HCT116 (cell line): Measurements from ENCODE around the gene MAPK1. TPM values are rescaled to one million over a fixed set of nuclear protein-coding genes. Genes with fewer than 3 reads are reported as not detected.

ENCODE experiments used
- ATAC-seq: fragments of 200-7000 bp; cut with Tn5 transposase; 2 replicates; pipeline ENCODE4 v1.9.1; 2020; ENCODE audit warnings: mild to moderate bottlenecking, moderate library complexity
- BruUV-seq: library from RNA; stranded (reverse); fragments of 400-500 nt; replicated peaks from 2 replicates; lab custom pipeline; 2021; lab: Mats Ljungman, UMichigan
- CTCF ChIA-PET: fragments of 300-600 bp; sonication (Branson Sonifier 250); formaldehyde crosslinking; loops from one replicate; lab custom pipeline; 2021; ENCODE audit warnings: antibody characterized with exemption; lab: Charles Lee
- POLR2A ChIA-PET: fragments of 300-600, 350-600 bp; sonication (Branson Sonifier 250); formaldehyde crosslinking; loops from one replicate; lab custom pipeline; 2021; ENCODE audit warnings: antibody characterized with exemption; lab: Charles Lee
- RAD21 ChIA-PET, 2 experiments: fragments of 300-600 bp; sonication (Branson Sonifier 250); formaldehyde crosslinking; loops; one replicate each; lab custom pipeline; 2023; ENCODE audit warnings: low total read pairs in 2 of 2; ENCODE audit not compliant: uncharacterized antibody in 2 of 2, unreplicated experiment in 2 of 2, low non-redundant PET in 1 of 2; lab: Charles Lee
- DNase-seq: peaks from one replicate; pipeline ENCODE4 v3.0.0-alpha.2; 2010; ENCODE audit warnings: low read depth, low spot score
- H2AFZ ChIP-seq: fragments of 200-600 bp; shearing (Covaris generic), sonication (generic); 2 replicates; pipeline ENCODE4 v1.6.1; 2017; ENCODE audit warnings: low read depth, mixed run types, mixed read lengths, antibody characterized with exemption, low read length; ENCODE audit not compliant: poor library complexity, severe bottlenecking
- H3K27ac ChIP-seq: 2 replicates; pipeline ENCODE4 v1.5.1; 2012; ENCODE audit warnings: low read depth, low read length
- H3K27me3 ChIP-seq: fragments of 200-600 bp; sonication (generic); 2 replicates; pipeline ENCODE4 v1.6.1; 2016; ENCODE audit warnings: mixed run types, low read length, mixed read lengths; ENCODE audit not compliant: insufficient read depth
- H3K36me3 ChIP-seq, 2 experiments: fragments of 200-500 bp in 1 of 2; fragments of 200-600 bp in 1 of 2; sonication (Bioruptor generic) in 1 of 2; sonication (generic) in 1 of 2; 2 replicates each; pipeline versions ENCODE4 v1.5.1 to v1.6.1; 2014 to 2016; ENCODE audit warnings: low read length in 2 of 2, inconsistent platforms in 1 of 2, mixed read lengths in 1 of 2, mixed run types in 1 of 2; ENCODE audit not compliant: insufficient read depth in 2 of 2, control insufficient read depth in 1 of 2
- H3K4me1 ChIP-seq, 2 experiments: fragments of 200-600 bp in 1 of 2; sonication (generic) in 1 of 2; 2 replicates each; pipeline versions ENCODE4 v1.5.1 to v1.6.1; 2012 to 2017; ENCODE audit warnings: low read length in 2 of 2, inconsistent platforms in 1 of 2, mild to moderate bottlenecking in 1 of 2, mixed read lengths in 1 of 2, mixed run types in 1 of 2, moderate library complexity in 1 of 2; ENCODE audit not compliant: insufficient read depth in 2 of 2, control insufficient read depth in 1 of 2
- H3K4me2 ChIP-seq: fragments of 200-600 bp; sonication (generic); 2 replicates; pipeline ENCODE4 v1.6.1; 2017; ENCODE audit warnings: mixed run types, low read length, mixed read lengths
- H3K4me3 ChIP-seq, 2 experiments: fragments of 200-600 bp in 1 of 2; sonication (generic) in 1 of 2; replicated peaks in 1 of 2; 2 replicates each; pipeline ENCODE4 v1.5.1; 2011 to 2016; ENCODE audit warnings: low read length in 2 of 2, control low read depth in 1 of 2, low read depth in 1 of 2, mild to moderate bottlenecking in 1 of 2, mixed read lengths in 1 of 2, mixed run types in 1 of 2
- H3K79me2 ChIP-seq: fragments of 200-600 bp; sonication (generic); 2 replicates; pipeline ENCODE4 v1.6.1; 2017; ENCODE audit warnings: mild to moderate bottlenecking, mixed run types, low read length, moderate library complexity, mixed read lengths; ENCODE audit not compliant: insufficient read depth
- H3K9ac ChIP-seq: fragments of 200-600 bp; sonication (generic); 2 replicates; pipeline ENCODE4 v1.6.1; 2016; ENCODE audit warnings: low read length, mixed read lengths
- H3K9me2 ChIP-seq: fragments of 200-600 bp; sonication (generic), shearing (Covaris generic); 2 replicates; pipeline ENCODE4 v1.6.1; 2017; ENCODE audit warnings: mixed run types, mild to moderate bottlenecking, moderate library complexity; ENCODE audit not compliant: insufficient read depth
- H3K9me3 ChIP-seq, 2 experiments: fragments of 200-500 bp in 1 of 2; fragments of 200-600 bp in 1 of 2; sonication (Bioruptor generic) in 1 of 2; sonication (generic) in 1 of 2; 2 replicates each; pipeline ENCODE4 v1.6.1; 2014 to 2017; ENCODE audit warnings: low read length in 2 of 2, mixed read lengths in 2 of 2, inconsistent platforms in 1 of 2, low read depth in 1 of 2, mild to moderate bottlenecking in 1 of 2, mixed run types in 1 of 2, moderate library complexity in 1 of 2; ENCODE audit not compliant: control insufficient read depth in 1 of 2, insufficient read depth in 1 of 2
- H4K20me1 ChIP-seq: fragments of 200-600 bp; sonication (generic), shearing (Covaris generic); 2 replicates; pipeline ENCODE4 v1.6.1; 2017; ENCODE audit warnings: mixed run types, mild to moderate bottlenecking, moderate library complexity; ENCODE audit not compliant: insufficient read depth
- ATF3 ChIP-seq: IDR thresholded peaks from 2 replicates; pipeline ENCODE4 v1.6.1; 2012
- CBX3 ChIP-seq: IDR thresholded peaks from 2 replicates; pipeline ENCODE4 v1.6.1; 2012; ENCODE audit warnings: low read depth
- CEBPB ChIP-seq: IDR thresholded peaks from 2 replicates; pipeline ENCODE4 v1.6.1; 2012; ENCODE audit warnings: low read depth
- CTCF ChIP-seq, 3 experiments: fragments of 200-600 bp in 1 of 3; sonication (generic) in 1 of 3; IDR thresholded peaks in 2 of 3; conservative IDR thresholded peaks in 1 of 3; 2 replicates each; pipeline ENCODE4 v1.5.1; 2012 to 2017; ENCODE audit warnings: low read depth in 2 of 3, low read length in 2 of 3, antibody characterized with exemption in 1 of 3, borderline replicate concordance in 1 of 3, control low read depth in 1 of 3, mild to moderate bottlenecking in 1 of 3, mixed read lengths in 1 of 3, mixed run types in 1 of 3, moderate library complexity in 1 of 3; ENCODE audit not compliant: insufficient read depth in 1 of 3
- ELF1 ChIP-seq: IDR thresholded peaks from 2 replicates; pipeline ENCODE4 v1.6.1; 2012; ENCODE audit warnings: low read depth, borderline replicate concordance
- EZH2phosphoT487 ChIP-seq: fragments of 200-600 bp; IDR thresholded peaks from 2 replicates; pipeline ENCODE4 v1.6.1; 2018; ENCODE audit warnings: antibody characterized with exemption, borderline replicate concordance
- FOSL1 ChIP-seq: IDR thresholded peaks from 2 replicates; pipeline ENCODE4 v1.6.1; 2012; ENCODE audit warnings: low read depth
- JUND ChIP-seq: IDR thresholded peaks from 2 replicates; pipeline ENCODE4 v1.6.1; 2012
- MAX ChIP-seq: IDR thresholded peaks from 2 replicates; pipeline ENCODE4 v1.6.1; 2012
- POLR2A ChIP-seq: IDR thresholded peaks from 2 replicates; pipeline ENCODE4 v1.7.0; 2011; ENCODE audit warnings: borderline replicate concordance; ENCODE audit not compliant: insufficient read depth, insufficient read length; ENCODE audit errors: extremely low read depth
- RAD21 ChIP-seq: IDR thresholded peaks from 2 replicates; pipeline ENCODE4 v1.6.1; 2012; ENCODE audit warnings: low read depth, mild to moderate bottlenecking
- SIN3A ChIP-seq: IDR thresholded peaks from 2 replicates; pipeline ENCODE4 v1.6.1; 2012; ENCODE audit warnings: low read depth
- SP1 ChIP-seq: IDR thresholded peaks from 2 replicates; pipeline ENCODE4 v1.6.1; 2012; ENCODE audit warnings: low read depth
- TCF7L2 ChIP-seq: IDR thresholded peaks from 2 replicates; pipeline ENCODE4 v1.7.0; 2011; ENCODE audit warnings: borderline replicate concordance, inconsistent platforms; ENCODE audit not compliant: insufficient read depth, insufficient read length; ENCODE audit errors: extremely low read depth
- ZBTB33 ChIP-seq: IDR thresholded peaks from 2 replicates; pipeline ENCODE4 v1.6.1; 2011; ENCODE audit warnings: mild to moderate bottlenecking, low read length, moderate library complexity; ENCODE audit not compliant: insufficient replicate concordance; ENCODE audit errors: extremely low read depth
- ZFX ChIP-seq: fragments of 450-650 bp; IDR thresholded peaks from 2 replicates; pipeline ENCODE4 v1.6.1; 2017
- intact Hi-C: fragments of 100-400 bp; cut with micrococcal nuclease; formaldehyde crosslinking; loops from 2 replicates; pipeline ENCODE4 v1.10.0; 2022
- total RNA-seq: library from RNA; stranded (reverse); gene quantifications from one replicate; pipeline ENCODE4 v1.2.1, GENCODE V29; 2021; ENCODE audit not compliant: unreplicated experiment
- TF ChIP-seq, protein P1 (sequence below): IDR thresholded peaks from 2 replicates; pipeline ENCODE4 v1.6.1; 2012; ENCODE audit warnings: low read depth

The MAPK1 gene
- total RNA-seq, 1 experiment from 2014 or later, result 137 TPM

DNA sequence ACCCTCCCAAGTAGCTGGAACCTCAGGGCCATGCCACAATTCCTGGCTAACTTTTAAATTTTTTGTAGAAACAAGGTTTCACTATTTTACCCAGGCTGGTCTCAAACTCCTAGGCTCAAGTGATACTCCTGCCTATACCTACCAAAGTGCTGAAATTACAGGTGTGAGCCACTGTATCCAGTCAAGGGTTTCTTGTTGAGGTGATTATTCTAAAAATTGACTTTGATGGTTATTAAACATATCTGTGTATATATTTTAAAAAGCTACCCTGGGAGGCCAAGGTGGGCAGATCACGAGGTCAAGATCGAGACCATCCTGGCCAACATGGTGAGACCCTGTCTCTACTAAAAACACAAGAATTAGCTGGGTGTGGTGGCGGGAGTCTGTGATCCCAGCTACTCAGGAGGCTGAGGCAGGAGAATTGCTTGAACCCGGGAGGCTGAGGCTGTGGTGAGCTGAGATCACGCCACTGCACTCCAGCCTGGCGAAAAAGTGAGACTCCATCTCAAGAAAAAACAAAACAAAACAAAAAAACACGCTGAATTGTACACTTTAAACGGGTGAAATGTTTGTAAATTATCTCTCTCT, 27.1 kb downstream of the MAPK1 start:
- ChIA-PET RAD21 (no interaction called here), POLR2A (no interaction called here), CTCF (no interaction called here)
- no peaks in the 10 kb centered on the region for H3K27me3 ChIP-seq
- peaks cover 16% of the 10 kb centered on the region for H4K20me1 ChIP-seq
- no TSS peak for BruUV-seq
- H3K9ac ChIP-seq, result no peak overlapping the region
- ATAC-seq (no peak), DNase-seq (no peak)
- peaks cover 96% of the 10 kb centered on the region for H3K79me2 ChIP-seq
- H3K9me3 ChIP-seq, result no peaks in the 10 kb centered on the region
- peaks cover 0 to 2% of the 10 kb centered on the region in 2 experiments; a peak in 1 of 4 replicates for H3K36me3 ChIP-seq
- H2AFZ ChIP-seq, result no peak overlapping the region
- H3K9me2 ChIP-seq, result no peaks in the 10 kb centered on the region
- H3K4me3 ChIP-seq, result no peak overlapping the region
- no peak overlapping the region for H3K4me2 ChIP-seq
- intact Hi-C loops, result no loop called here
- TF ChIP-seq FOSL1 (no peak), SP1 (no peak), JUND (no peak), ELF1 (no peak), ZFX (no peak), SIN3A (no peak), MAX (no peak), POLR2A (no peak), EZH2phosphoT487 (no peak), ATF3 (no peak), RAD21 (no peak), CEBPB (no peak), TCF7L2 (no peak), CBX3 (no peak), CTCF (IDR thresholded peaks at IDR 0.05 in 2 of 3, conservative IDR thresholded peaks at IDR 0.05 in 1 of 3; ENCODE audit: borderline replicate concordance in 1 of 3, insufficient read depth in 1 of 3, low read depth in 2 of 3, low read length in 2 of 3) (no peak), ZBTB33 (no peak)
- TF ChIP-seq, protein P1, sequence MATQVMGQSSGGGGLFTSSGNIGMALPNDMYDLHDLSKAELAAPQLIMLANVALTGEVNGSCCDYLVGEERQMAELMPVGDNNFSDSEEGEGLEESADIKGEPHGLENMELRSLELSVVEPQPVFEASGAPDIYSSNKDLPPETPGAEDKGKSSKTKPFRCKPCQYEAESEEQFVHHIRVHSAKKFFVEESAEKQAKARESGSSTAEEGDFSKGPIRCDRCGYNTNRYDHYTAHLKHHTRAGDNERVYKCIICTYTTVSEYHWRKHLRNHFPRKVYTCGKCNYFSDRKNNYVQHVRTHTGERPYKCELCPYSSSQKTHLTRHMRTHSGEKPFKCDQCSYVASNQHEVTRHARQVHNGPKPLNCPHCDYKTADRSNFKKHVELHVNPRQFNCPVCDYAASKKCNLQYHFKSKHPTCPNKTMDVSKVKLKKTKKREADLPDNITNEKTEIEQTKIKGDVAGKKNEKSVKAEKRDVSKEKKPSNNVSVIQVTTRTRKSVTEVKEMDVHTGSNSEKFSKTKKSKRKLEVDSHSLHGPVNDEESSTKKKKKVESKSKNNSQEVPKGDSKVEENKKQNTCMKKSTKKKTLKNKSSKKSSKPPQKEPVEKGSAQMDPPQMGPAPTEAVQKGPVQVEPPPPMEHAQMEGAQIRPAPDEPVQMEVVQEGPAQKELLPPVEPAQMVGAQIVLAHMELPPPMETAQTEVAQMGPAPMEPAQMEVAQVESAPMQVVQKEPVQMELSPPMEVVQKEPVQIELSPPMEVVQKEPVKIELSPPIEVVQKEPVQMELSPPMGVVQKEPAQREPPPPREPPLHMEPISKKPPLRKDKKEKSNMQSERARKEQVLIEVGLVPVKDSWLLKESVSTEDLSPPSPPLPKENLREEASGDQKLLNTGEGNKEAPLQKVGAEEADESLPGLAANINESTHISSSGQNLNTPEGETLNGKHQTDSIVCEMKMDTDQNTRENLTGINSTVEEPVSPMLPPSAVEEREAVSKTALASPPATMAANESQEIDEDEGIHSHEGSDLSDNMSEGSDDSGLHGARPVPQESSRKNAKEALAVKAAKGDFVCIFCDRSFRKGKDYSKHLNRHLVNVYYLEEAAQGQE, result no peak
- H3K4me1 ChIP-seq, result peaks cover 28 to 42% of the 10 kb centered on the region in 2 experiments
- H3K27ac ChIP-seq, result no peak overlapping the region
